Inferior parietal cortex (tissue), 1 donor: ENCODE data around the gene HSPA12A.

Experiments
- DNase-seq: peaks from one replicate; pipeline ENCODE4 v3.0.0-alpha.2; 2016; ENCODE audit errors: extremely low spot score

HSPA12A gene

GRCh38 chr10:116742367-116743265 lies at the start of gene HSPA12A:
Gene HSPA12A (minus strand): TSS chr10:116742566. CDS start chr10:116742469, 97 bp downstream.
- DNase-seq = peak; percentile 57

GRCh38 chr10:116791241-116791640 lies 48.9 kb upstream of the HSPA12A start:
- DNase-seq = no peak

GRCh38 chr10:116787893-116788665 lies 45.7 kb upstream of the HSPA12A start:
- DNase-seq = peak; percentile 87

- no peak for DNase-seq
These were observed 44.8 kb upstream of the HSPA12A start for GRCh38 chr10:116787053-116787659.

- DNase-seq = no peak
These were observed 43.5 kb upstream of the HSPA12A start for GRCh38 chr10:116785867-116786266.

- no peak for DNase-seq
These were observed 42.9 kb upstream of the HSPA12A start for GRCh38 chr10:116785282-116785681.

GRCh38 chr10:116784651-116785050 lies 42.3 kb upstream of the HSPA12A start:
- DNase-seq = no peak

- DNase-seq = no peak
These were observed 41.7 kb upstream of the HSPA12A start for GRCh38 chr10:116784035-116784434.

- DNase-seq = no peak
These were observed 40.8 kb upstream of the HSPA12A start for GRCh38 chr10:116783011-116783655.

GRCh38 chr10:116781370-116781884 lies 39.1 kb upstream of the HSPA12A start:
- DNase-seq = no peak

- DNase-seq = no peak
These were observed 38.4 kb upstream of the HSPA12A start for GRCh38 chr10:116780691-116781205.

GRCh38 chr10:116779076-116779687 lies 36.8 kb upstream of the HSPA12A start:
- DNase-seq = no peak

- DNase-seq = no peak
These were observed 34.6 kb upstream of the HSPA12A start for GRCh38 chr10:116777006-116777405.

- DNase-seq = no peak
These were observed 33.4 kb upstream of the HSPA12A start for GRCh38 chr10:116775488-116776400.

- no peak for DNase-seq
These were observed 32.4 kb upstream of the HSPA12A start for GRCh38 chr10:116774728-116775151.

GRCh38 chr10:116772909-116773705 lies 30.7 kb upstream of the HSPA12A start:
- DNase-seq = no peak

- no peak for DNase-seq
These were observed 29.7 kb upstream of the HSPA12A start for GRCh38 chr10:116771959-116772585.
